ENCODE measurements around the gene DNAJB13. TPM values are rescaled to one million over a fixed set of nuclear protein-coding genes. Genes with fewer than 3 reads are reported as not detected.
"Not testable (repeated sequence)": the region's sequence is repeated elsewhere in the genome, so short reads cannot be mapped to it uniquely, and the experiment has no call there.

Gene DNAJB13
- total and polyA plus RNA-seq, 2 experiments from 2014 or later = 0.41 TPM; not detected in 1

GRCh38 chr11:73931039-73931645, 19.7 kb upstream of the DNAJB13 start:
- H3K36me3 ChIP-seq (ENCODE audit: low read depth) = no peaks in the 10 kb centered on the region
- TF ChIP-seq EZH2 (IDR thresholded peaks at IDR 0.05; ENCODE audit: insufficient read depth, poor library complexity, severe bottlenecking) = no peak
- TF ChIP-seq EZH2phosphoT487 (IDR thresholded peaks at IDR 0.05; ENCODE audit: insufficient read depth, low read depth) = no peak
- H3F3A ChIP-seq (ENCODE audit: insufficient read depth) = 0 out of 2 replicates have a peak, but pooled peaks cover 5% of the 10 kb centered on the region
- H3K9me2 ChIP-seq (ENCODE audit: insufficient read depth) = no peaks in the 10 kb centered on the region
- H3K79me2 ChIP-seq (ENCODE audit: insufficient read depth) = no peaks in the 10 kb centered on the region
- no peak overlapping the region for H3K4me3 ChIP-seq
- H3K9me3 ChIP-seq (ENCODE audit: low read depth) = no peaks in the 10 kb centered on the region
- no peak overlapping the region for H3K9ac ChIP-seq
- no peaks in the 10 kb centered on the region for H3K27me3 ChIP-seq (replicated peaks; ENCODE audit: insufficient read depth)
- in situ Hi-C loops (cut with MboI) = no loop called here
- H3K4me1 ChIP-seq (ENCODE audit: insufficient read depth) = no peaks in the 10 kb centered on the region
- H2AFZ ChIP-seq = peak overlapping the region; percentile 63; the same call in 1 of the 2 replicates
- H4K20me1 ChIP-seq (ENCODE audit: insufficient read depth) = no peaks in the 10 kb centered on the region
- no peak overlapping the region for H3K27ac ChIP-seq
- 63 to 65% methylated on average over 7 of the region's 7 CpGs for WGBS, 2 experiments (ENCODE audit: low coverage in 1 of 2, low lambda C conversion rate in 2 of 2, missing lambda C conversion rate in 2 of 2)
- H3K4me2 ChIP-seq (ENCODE audit: unreplicated experiment) = no peak overlapping the region
- DNase-seq = peak; percentile 89

- WGBS, 2 experiments (ENCODE audit: low coverage in 1 of 2, low lambda C conversion rate in 2 of 2, missing lambda C conversion rate in 2 of 2) = 81 to 90% methylated on average over 6 of the region's 6 CpGs
- H3K9ac ChIP-seq = no peak overlapping the region
- H3K4me2 ChIP-seq (ENCODE audit: unreplicated experiment) = no peak overlapping the region
- H3K9me2 ChIP-seq (ENCODE audit: insufficient read depth) = no peaks in the 10 kb centered on the region
- no peaks in the 10 kb centered on the region for H3K27me3 ChIP-seq (replicated peaks; ENCODE audit: insufficient read depth)
- H3K9me3 ChIP-seq (ENCODE audit: low read depth) = no peaks in the 10 kb centered on the region
- no peak for DNase-seq
- TF ChIP-seq EZH2 (IDR thresholded peaks at IDR 0.05; ENCODE audit: insufficient read depth, poor library complexity, severe bottlenecking) (no peak), EZH2phosphoT487 (IDR thresholded peaks at IDR 0.05; ENCODE audit: insufficient read depth, low read depth) (no peak)
- H3F3A ChIP-seq (ENCODE audit: insufficient read depth) = 0 out of 2 replicates have a peak, but pooled peaks cover 5% of the 10 kb centered on the region
- no peak overlapping the region for H2AFZ ChIP-seq
- no peak overlapping the region for H3K4me3 ChIP-seq
- in situ Hi-C loops (cut with MboI) = no loop called here
- H3K4me1 ChIP-seq (ENCODE audit: insufficient read depth) = no peaks in the 10 kb centered on the region
- H3K27ac ChIP-seq = no peak overlapping the region
- no peaks in the 10 kb centered on the region for H4K20me1 ChIP-seq (ENCODE audit: insufficient read depth)
- no peaks in the 10 kb centered on the region for H3K36me3 ChIP-seq (ENCODE audit: low read depth)
- no peaks in the 10 kb centered on the region for H3K79me2 ChIP-seq (ENCODE audit: insufficient read depth)
These were observed 18.9 kb upstream of the DNAJB13 start for GRCh38 chr11:73931951-73932350.

DNA sequence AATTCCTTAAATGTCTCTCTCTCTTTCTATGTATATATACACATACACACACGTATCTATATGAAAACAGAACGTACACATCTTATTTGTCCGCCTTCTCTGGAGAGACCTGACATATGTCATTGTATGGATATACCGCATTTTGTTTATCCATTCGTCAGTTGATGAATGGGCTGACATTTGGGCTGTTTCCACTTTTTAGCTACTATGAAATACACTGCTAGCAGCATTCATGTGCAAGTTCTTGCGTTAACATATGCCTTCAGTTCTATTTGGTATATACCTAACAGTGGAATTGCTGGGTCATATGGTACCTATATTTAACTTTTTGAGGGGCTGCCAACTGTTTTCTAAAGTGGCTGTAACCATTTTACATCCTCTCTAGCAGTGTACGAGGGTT, 18.0 kb upstream of the DNAJB13 start:
- Histone ChIP-seq H4K20me1 (ENCODE audit: insufficient read depth) (no peaks in the 10 kb centered on the region), H3F3A (ENCODE audit: insufficient read depth) (0 out of 2 replicates have a peak, but pooled peaks cover 5% of the 10 kb centered on the region), H3K79me2 (ENCODE audit: insufficient read depth) (no peaks in the 10 kb centered on the region), H3K4me2 (ENCODE audit: unreplicated experiment) (no peak overlapping the region), H3K4me1 (ENCODE audit: insufficient read depth) (no peaks in the 10 kb centered on the region), H3K27me3 (replicated peaks; ENCODE audit: insufficient read depth) (no peaks in the 10 kb centered on the region), H3K9me2 (ENCODE audit: insufficient read depth) (no peaks in the 10 kb centered on the region), H3K9me3 (ENCODE audit: low read depth) (no peaks in the 10 kb centered on the region), H2AFZ (no peak overlapping the region), H3K36me3 (ENCODE audit: low read depth) (no peaks in the 10 kb centered on the region), H3K9ac (no peak overlapping the region), H3K4me3 (no peak overlapping the region), H3K27ac (no peak overlapping the region)
- WGBS, 2 experiments (ENCODE audit: low coverage in 1 of 2, low lambda C conversion rate in 2 of 2, missing lambda C conversion rate in 2 of 2) = 95 to 96% methylated on average over 7 of the region's 7 CpGs
- in situ Hi-C loops (cut with MboI) = no loop called here
- TF ChIP-seq EZH2phosphoT487 (IDR thresholded peaks at IDR 0.05; ENCODE audit: insufficient read depth, low read depth) (no peak), EZH2 (IDR thresholded peaks at IDR 0.05; ENCODE audit: insufficient read depth, poor library complexity, severe bottlenecking) (no peak)
- DNase-seq = no peak

DNA sequence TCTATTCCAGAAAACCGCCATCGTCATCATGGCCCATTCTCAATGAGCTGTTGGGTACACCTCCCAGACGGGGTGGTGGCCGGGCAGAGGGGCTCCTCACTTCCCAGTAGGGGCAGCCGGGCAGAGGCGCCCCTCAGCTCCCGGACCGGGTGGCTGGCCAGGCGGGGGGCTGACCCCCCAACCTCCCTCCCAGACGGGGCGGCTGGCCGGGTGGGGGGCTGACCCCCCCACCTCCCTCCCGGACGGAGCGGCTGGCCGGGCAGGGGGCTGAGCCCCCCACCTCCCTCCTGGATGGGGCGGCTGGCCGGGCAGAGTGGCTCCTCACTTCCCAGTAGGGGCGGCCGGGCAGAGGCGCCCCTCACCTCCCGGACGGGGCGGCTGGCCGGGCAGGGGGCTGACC, 14.8 kb upstream of the DNAJB13 start:
- H2AFZ ChIP-seq; H3K79me2 ChIP-seq (ENCODE audit: insufficient read depth); H3K4me3 ChIP-seq; H3F3A ChIP-seq (ENCODE audit: insufficient read depth); in situ Hi-C loops (cut with MboI); H3K27me3 ChIP-seq (replicated peaks; ENCODE audit: insufficient read depth); H3K9ac ChIP-seq; H3K4me1 ChIP-seq (ENCODE audit: insufficient read depth); H4K20me1 ChIP-seq (ENCODE audit: insufficient read depth); H3K4me2 ChIP-seq (ENCODE audit: unreplicated experiment); H3K36me3 ChIP-seq (ENCODE audit: low read depth); H3K9me2 ChIP-seq (ENCODE audit: insufficient read depth); H3K27ac ChIP-seq; DNase-seq; H3K9me3 ChIP-seq (ENCODE audit: low read depth): not testable (repeated sequence)
- 99 to 100% methylated on average over 2 to 7 of the region's 25 CpGs for WGBS, 2 experiments (ENCODE audit: low coverage in 1 of 2, low lambda C conversion rate in 2 of 2, missing lambda C conversion rate in 2 of 2)

GRCh38 chr11:73939096-73939495, 11.7 kb upstream of the DNAJB13 start:
- H3K4me3 ChIP-seq = no peak overlapping the region
- H3F3A ChIP-seq (ENCODE audit: insufficient read depth) = no peaks in the 10 kb centered on the region
- no peaks in the 10 kb centered on the region for H3K79me2 ChIP-seq (ENCODE audit: insufficient read depth)
- in situ Hi-C loops (cut with MboI) = no loop called here
- no peaks in the 10 kb centered on the region for H3K9me2 ChIP-seq (ENCODE audit: insufficient read depth)
- H2AFZ ChIP-seq = no peak overlapping the region
- TF ChIP-seq EZH2phosphoT487 (IDR thresholded peaks at IDR 0.05; ENCODE audit: insufficient read depth, low read depth) = no peak
- no peak for TF ChIP-seq EZH2 (IDR thresholded peaks at IDR 0.05; ENCODE audit: insufficient read depth, poor library complexity, severe bottlenecking)
- WGBS, 2 experiments (ENCODE audit: low coverage in 1 of 2, low lambda C conversion rate in 2 of 2, missing lambda C conversion rate in 2 of 2) = 21 to 31% methylated on average over 4 of the region's 4 CpGs
- H3K36me3 ChIP-seq (ENCODE audit: low read depth) = no peaks in the 10 kb centered on the region
- H3K4me1 ChIP-seq (ENCODE audit: insufficient read depth) = no peaks in the 10 kb centered on the region
- no peaks in the 10 kb centered on the region for H3K27me3 ChIP-seq (replicated peaks; ENCODE audit: insufficient read depth)
- no peak overlapping the region for H3K4me2 ChIP-seq (ENCODE audit: unreplicated experiment)
- no peak overlapping the region for H3K9ac ChIP-seq
- DNase-seq = peak; percentile 15
- H3K9me3 ChIP-seq (ENCODE audit: low read depth) = no peaks in the 10 kb centered on the region
- no peaks in the 10 kb centered on the region for H4K20me1 ChIP-seq (ENCODE audit: insufficient read depth)
- H3K27ac ChIP-seq = no peak overlapping the region

Data from GM23248 (cell line).